Measurements from ENCODE around the gene SPATA31C2.
"Not testable (repeated sequence)": the region's sequence is repeated elsewhere in the genome, so short reads cannot be mapped to it uniquely, and the experiment has no call there.

SPATA31C2 gene

DNA sequence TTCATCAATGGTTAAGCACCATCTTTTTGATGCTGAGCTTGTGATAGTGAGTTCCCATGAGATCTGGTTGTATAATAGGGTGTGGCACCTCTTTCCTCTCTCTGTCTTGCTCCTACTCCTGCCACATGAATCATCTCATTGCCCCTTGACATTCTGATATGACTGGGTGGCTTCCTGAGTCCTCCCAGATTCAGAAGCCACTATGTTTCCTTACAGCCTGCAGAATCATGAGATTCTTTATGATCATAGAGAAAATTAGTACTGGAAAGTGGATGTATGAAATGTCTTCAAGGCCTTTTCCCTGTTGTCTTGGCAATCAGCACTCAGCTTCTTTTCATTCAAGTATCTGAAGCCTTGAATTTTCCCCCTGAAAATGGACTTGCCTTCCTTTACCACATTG, 14.9 kb downstream of the SPATA31C2 start:
- DNase-seq (ENCODE audit: low spot score), result not testable (repeated sequence)

DNA sequence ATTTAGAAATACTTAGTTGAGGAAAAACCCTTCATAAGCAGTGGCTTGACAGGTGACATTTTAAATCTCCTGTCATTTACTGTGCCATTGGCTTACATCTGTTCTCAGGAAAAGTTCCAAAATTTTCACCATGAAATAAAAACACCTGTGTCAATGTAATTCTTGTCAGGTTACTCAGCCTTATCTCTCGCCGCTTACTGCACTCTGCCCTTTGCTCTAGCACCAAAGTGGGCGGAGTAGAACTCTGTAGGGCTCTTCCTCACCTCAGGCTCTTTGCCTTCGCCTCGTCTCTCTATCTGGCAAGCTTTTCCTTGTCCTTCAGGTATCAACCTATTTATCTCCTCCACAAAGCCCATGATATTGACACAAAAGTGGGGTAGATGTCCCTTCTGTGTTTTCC, 20.2 kb downstream of the SPATA31C2 start:
- DNase-seq (ENCODE audit: low spot score), result not testable (repeated sequence)

GRCh38 chr9:88114968-88115612, 23.2 kb downstream of the SPATA31C2 start:
- not testable (repeated sequence) for DNase-seq (ENCODE audit: low spot score)

DNA sequence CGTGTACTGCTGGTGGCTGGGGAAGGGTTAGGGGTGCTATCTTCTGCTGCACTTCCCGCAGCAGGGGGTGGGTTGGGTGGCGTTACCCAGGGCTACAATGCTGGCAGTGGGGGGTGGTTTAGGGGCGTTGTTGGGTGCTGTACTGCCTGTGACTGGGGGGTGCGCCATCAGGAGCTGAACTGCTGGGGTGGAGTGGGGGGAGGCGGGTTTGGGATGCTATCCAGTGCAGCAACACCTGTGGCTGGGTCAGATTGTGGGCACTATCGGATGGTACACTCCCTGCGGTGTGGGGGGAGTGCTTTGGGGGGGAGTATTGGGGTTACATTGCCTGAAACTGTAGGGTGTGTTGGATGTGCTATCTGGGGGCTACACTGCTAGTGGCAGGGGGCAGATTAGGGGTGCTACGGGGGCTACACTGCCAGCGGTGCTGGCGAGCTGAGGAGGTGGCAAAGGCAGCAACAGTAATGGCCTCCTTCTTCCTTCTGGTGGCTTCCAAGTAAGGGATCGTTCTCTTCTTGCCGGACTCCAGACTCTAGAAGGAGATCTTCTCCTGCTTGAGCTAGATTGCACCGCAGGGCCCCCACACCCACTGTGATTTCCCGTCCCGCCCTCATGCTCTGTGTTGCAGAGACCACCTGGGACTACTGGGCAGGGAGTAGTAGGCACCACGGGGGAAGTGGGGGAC, 23.9 kb downstream of the SPATA31C2 start:
- DNase-seq (ENCODE audit: low spot score), result not testable (repeated sequence)

- DNase-seq (ENCODE audit: low spot score), result not testable (repeated sequence)
These were observed 24.8 kb downstream of the SPATA31C2 start for GRCh38 chr9:88113156-88114130.

DNA sequence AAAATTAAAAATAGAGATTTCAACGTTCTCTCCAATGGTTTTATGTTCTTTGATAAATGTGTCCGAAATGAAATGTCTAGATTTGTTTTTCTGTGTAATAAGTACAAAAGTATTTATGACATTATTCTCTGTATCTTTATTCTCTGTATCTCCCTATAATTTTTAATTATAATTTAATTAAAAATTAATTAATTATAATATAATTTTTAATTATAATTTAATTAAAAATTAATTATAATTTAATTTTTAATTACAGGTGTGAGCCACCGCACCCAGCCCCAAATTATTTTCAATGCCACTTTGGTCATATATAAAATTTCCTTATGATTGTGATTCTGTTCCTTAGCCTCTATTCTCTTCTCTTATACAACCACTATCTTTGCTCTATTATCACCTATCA, 28.2 kb downstream of the SPATA31C2 start:
- DNase-seq (ENCODE audit: low spot score), result no peak

DNA sequence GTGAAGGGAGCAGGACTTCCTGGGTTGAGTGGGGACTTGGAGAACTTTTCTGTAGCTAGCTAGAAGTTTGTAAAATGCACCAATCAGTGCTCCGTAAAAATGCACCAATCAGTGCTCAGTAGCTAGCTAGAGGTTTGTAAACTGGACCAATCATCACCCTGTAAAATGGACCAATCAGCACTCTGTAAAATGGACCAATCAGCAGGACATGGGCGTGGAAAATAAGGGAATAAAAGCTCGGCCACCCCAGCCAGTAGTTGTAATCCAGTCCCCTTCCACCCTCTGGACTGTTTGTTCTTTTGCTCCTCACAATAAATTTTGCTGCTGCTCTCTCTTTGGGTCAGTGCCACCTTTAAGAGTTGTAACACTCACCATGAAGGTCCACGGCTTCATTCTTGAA, 29.5 kb downstream of the SPATA31C2 start:
- DNase-seq (ENCODE audit: low spot score), result no peak

DNA sequence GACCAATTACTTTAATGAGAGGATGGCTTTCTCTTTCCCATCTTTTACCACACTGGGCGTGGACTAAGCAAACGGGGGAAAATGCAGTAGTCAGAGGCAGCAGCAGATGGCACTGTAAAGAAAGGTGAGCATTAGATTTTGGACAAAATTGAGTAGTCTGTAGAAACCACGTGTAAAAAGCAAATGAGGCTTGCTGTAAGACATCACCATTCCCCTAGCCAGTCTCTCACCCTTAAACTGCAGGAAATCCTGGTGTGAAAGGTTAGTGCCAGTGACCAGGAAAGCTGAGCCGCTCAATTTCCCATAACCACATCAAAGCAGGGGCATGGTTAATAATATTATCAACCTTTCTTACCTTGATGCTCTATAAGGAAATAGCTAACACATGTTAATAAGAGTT, 31.8 kb downstream of the SPATA31C2 start:
- no peak for DNase-seq (ENCODE audit: low spot score)

DNA sequence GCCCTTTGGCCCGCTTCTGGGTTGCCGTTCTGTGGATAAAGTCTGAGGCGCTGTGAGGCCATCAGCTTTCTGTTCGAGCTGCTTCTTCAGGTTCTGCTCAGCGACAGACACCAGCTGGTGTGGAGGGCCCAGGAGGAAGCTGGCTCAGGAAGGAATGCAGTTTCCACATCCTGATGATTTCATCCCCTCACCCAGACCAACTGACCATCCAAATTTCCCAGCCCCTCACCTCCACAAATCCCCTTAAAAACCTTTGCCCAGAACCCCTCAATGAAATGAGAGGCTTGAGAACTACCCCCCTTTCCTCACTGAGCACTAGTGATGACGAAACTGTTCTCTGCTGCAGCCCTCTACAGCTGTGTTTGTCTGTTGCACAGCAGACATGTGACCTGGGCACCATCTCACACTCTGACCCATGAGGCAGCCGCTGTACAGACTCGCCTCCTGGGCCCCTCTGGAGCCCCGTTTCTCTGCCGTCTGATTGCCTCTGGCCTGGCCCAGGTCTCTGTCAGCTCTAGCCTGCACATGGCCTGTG, 45.4 kb downstream of the SPATA31C2 start:
- no peak for DNase-seq (ENCODE audit: low spot score)

GRCh38 chr9:88090151-88090581, 48.1 kb downstream of the SPATA31C2 start:
- DNase-seq (ENCODE audit: low spot score), result no peak

- DNase-seq (ENCODE audit: low spot score), result no peak
These were observed 50.4 kb downstream of the SPATA31C2 start for GRCh38 chr9:88087906-88088305.

GRCh38 chr9:88085476-88085875, 52.8 kb downstream of the SPATA31C2 start:
- DNase-seq (ENCODE audit: low spot score), result no peak

DNA sequence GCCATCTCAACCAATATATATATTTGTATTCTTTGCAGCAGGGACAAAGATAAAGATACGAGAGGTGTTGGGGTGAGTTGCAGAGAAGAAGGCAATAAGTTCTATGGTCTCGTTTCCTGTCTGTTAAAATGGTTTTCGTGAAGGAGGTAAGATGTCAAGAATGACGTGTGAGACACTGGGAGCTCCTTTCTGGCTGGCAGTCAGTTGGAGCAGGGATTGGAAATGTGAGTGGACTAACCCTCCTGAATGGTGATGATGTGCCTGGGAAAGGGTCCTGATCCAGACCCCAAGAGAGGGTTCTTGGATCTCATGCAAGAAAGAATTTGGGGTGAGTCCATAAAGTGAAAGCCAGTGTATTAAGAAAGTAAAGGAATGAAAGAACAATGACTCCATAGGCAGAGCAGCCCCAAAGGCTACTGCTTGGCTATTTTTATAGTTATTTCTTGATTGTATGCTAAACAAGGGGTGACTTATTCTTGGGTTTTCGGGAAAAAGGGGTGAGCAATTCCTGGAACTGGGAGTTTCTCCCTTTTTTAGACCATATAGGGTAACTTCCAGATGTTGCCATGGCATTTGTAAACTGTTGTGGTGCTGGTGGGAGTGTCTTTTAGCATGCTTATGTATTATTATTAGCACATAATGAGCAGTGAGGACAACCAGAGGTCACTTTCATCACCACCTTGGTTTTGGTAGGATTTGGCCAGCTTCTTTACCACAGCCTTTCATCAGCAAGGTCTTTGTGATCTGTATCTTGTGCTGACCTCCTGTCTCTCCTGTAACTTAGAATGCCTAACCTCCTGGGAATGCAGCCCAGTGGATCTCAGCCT, 53.7 kb downstream of the SPATA31C2 start:
- DNase-seq (ENCODE audit: low spot score), result no peak

Measured in D341Med (cell line).